HepG2 (cell line): ENCODE measurements around the gene IKZF2.

ENCODE experiments used
- FOXK2 ChIP-seq: fragments of 450-650 bp; IDR thresholded peaks from 2 replicates; pipeline ENCODE4 v1.6.1; 2016
- JUNB ChIP-seq: sonication (generic); formaldehyde crosslinking; IDR thresholded peaks from 2 replicates; pipeline ENCODE4 v1.8.0; 2022; ENCODE audit warnings: missing genetic modification reagents, mild to moderate bottlenecking, borderline replicate concordance
- KDM1A ChIP-seq: IDR thresholded peaks from 2 replicates; pipeline ENCODE4 v1.6.1; 2016; ENCODE audit warnings: missing compliant biosample characterization
- ZFP82 ChIP-seq: sonication (generic); formaldehyde crosslinking; IDR thresholded peaks from 2 replicates; pipeline ENCODE4 v1.5.1; 2020; ENCODE audit warnings: mild to moderate bottlenecking, missing genetic modification reagents, borderline replicate concordance
- ZNF589 ChIP-seq: sonication (generic); formaldehyde crosslinking; conservative IDR thresholded peaks from 2 replicates; pipeline ENCODE4 v1.8.0; 2022; ENCODE audit warnings: mild to moderate bottlenecking, moderate library complexity, missing genetic modification reagents
- TF ChIP-seq, protein P1 (sequence below): sonication (generic); formaldehyde crosslinking; IDR thresholded peaks from 2 replicates; pipeline ENCODE4 v1.8.0; 2022; ENCODE audit warnings: mild to moderate bottlenecking, missing genetic modification reagents; ENCODE audit not compliant: insufficient replicate concordance

DNA sequence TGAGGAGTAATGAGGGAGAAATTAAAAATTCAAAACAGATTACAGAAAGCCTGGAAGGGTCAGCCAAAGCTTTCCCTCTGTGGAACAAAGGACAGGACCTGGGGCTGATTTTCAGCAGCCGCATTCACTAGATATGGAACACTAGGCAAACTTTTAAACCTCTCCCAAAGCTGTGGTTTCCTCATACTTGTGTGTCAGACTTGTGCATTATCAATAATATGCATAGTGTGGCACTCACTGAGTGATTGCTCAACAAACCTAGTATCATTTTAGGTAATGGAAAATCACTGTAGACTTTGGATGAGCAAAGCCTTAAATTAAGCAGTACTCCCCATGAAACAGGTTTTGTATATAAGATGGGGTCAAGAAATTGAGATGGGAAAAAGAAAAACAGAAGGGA lies 26.3 kb upstream of the IKZF2 start:
- TF ChIP-seq ZNF589 (CRISPR knock-in tag) (no peak), ZFP82 (CRISPR knock-in tag) (no peak), KDM1A (CRISPR knock-in tag) (no peak), JUNB (CRISPR knock-in tag) (no peak), FOXK2 (no peak)
- TF ChIP-seq, protein P1, sequence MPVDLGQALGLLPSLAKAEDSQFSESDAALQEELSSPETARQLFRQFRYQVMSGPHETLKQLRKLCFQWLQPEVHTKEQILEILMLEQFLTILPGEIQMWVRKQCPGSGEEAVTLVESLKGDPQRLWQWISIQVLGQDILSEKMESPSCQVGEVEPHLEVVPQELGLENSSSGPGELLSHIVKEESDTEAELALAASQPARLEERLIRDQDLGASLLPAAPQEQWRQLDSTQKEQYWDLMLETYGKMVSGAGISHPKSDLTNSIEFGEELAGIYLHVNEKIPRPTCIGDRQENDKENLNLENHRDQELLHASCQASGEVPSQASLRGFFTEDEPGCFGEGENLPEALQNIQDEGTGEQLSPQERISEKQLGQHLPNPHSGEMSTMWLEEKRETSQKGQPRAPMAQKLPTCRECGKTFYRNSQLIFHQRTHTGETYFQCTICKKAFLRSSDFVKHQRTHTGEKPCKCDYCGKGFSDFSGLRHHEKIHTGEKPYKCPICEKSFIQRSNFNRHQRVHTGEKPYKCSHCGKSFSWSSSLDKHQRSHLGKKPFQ (CRISPR knock-in tag) = no peak
